Measurements from ENCODE around the gene NCF2. TPM values are rescaled to one million over a fixed set of nuclear protein-coding genes. Genes with fewer than 3 reads are reported as not detected.

The NCF2 gene
- total RNA-seq, 1 experiment from 2014 or later, result 65.5 TPM

GRCh38 chr1:183553331-183553730 lies 36.9 kb downstream of the NCF2 start:
- H3F3A ChIP-seq (ENCODE audit: insufficient read depth, low read depth), result peaks cover 51% of the 10 kb centered on the region
- H3K27ac ChIP-seq, result no peak overlapping the region
- TF ChIP-seq CTCF (conservative IDR thresholded peaks at IDR 0.05), result no peak
- TF ChIP-seq EZH2 (IDR thresholded peaks at IDR 0.05; ENCODE audit: low read depth), result no peak
- H3K4me2 ChIP-seq, result no peak overlapping the region
- no peak overlapping the region for H3K4me3 ChIP-seq
- no peak overlapping the region for H2AFZ ChIP-seq
- ChIA-PET POLR2A (ENCODE audit: unreplicated experiment) (no interaction called here), CTCF (no interaction called here)
- no peaks in the 10 kb centered on the region for H3K27me3 ChIP-seq (ENCODE audit: insufficient read depth, low read depth)
- H3K9me2 ChIP-seq (ENCODE audit: insufficient read depth), result no peaks in the 10 kb centered on the region
- TSS peak; percentile 12 for BruUV-seq (replicated peaks)
- no peaks in the 10 kb centered on the region for H4K20me1 ChIP-seq (ENCODE audit: insufficient read depth)
- H3K79me2 ChIP-seq (ENCODE audit: low read depth), result no peaks in the 10 kb centered on the region
- H3K36me3 ChIP-seq (ENCODE audit: low read depth), result peaks cover 56% of the 10 kb centered on the region
- H3K4me1 ChIP-seq (replicated peaks; ENCODE audit: insufficient read depth), result no peaks in the 10 kb centered on the region
- no peak for DNase-seq
- intact Hi-C loops (cut with micrococcal nuclease; ENCODE audit: unreplicated experiment), result loop anchor here (2.0 to 10.0 kb wide), 2 partner anchors 69 to 589 kb away; no protein-coding TSS in a partner anchor
- no peaks in the 10 kb centered on the region for H3K9me3 ChIP-seq (ENCODE audit: insufficient read depth, low read depth)

GRCh38 chr1:183552891-183553290 lies 37.4 kb downstream of the NCF2 start:
- no TSS peak for BruUV-seq (replicated peaks)
- Histone ChIP-seq H3F3A (ENCODE audit: insufficient read depth, low read depth) (peaks cover 53% of the 10 kb centered on the region), H4K20me1 (ENCODE audit: insufficient read depth) (no peaks in the 10 kb centered on the region), H3K4me3 (no peak overlapping the region), H3K9me2 (ENCODE audit: insufficient read depth) (no peaks in the 10 kb centered on the region), H3K4me2 (no peak overlapping the region), H3K36me3 (ENCODE audit: low read depth) (peaks cover 55% of the 10 kb centered on the region), H3K9me3 (ENCODE audit: insufficient read depth, low read depth) (no peaks in the 10 kb centered on the region), H3K4me1 (replicated peaks; ENCODE audit: insufficient read depth) (no peaks in the 10 kb centered on the region), H2AFZ (no peak overlapping the region), H3K79me2 (ENCODE audit: low read depth) (no peaks in the 10 kb centered on the region), H3K27me3 (ENCODE audit: insufficient read depth, low read depth) (no peaks in the 10 kb centered on the region), H3K27ac (no peak overlapping the region)
- intact Hi-C loops (cut with micrococcal nuclease; ENCODE audit: unreplicated experiment), result loop anchor here (2.0 to 10.0 kb wide), 2 partner anchors 70 to 588 kb away; no protein-coding TSS in a partner anchor
- POLR2A ChIA-PET (ENCODE audit: unreplicated experiment), result no interaction called here
- CTCF ChIA-PET, result no interaction called here
- no peak for DNase-seq
- no peak for TF ChIP-seq EZH2 (IDR thresholded peaks at IDR 0.05; ENCODE audit: low read depth)
- no peak for TF ChIP-seq CTCF (conservative IDR thresholded peaks at IDR 0.05)

GRCh38 chr1:183552441-183552840 lies 37.8 kb downstream of the NCF2 start:
- BruUV-seq (replicated peaks), result no TSS peak
- Histone ChIP-seq H3F3A (ENCODE audit: insufficient read depth, low read depth) (peaks cover 55% of the 10 kb centered on the region), H3K79me2 (ENCODE audit: low read depth) (no peaks in the 10 kb centered on the region), H3K4me3 (no peak overlapping the region), H3K4me1 (replicated peaks; ENCODE audit: insufficient read depth) (no peaks in the 10 kb centered on the region), H2AFZ (no peak overlapping the region), H3K4me2 (no peak overlapping the region), H3K27ac (no peak overlapping the region), H3K9me2 (ENCODE audit: insufficient read depth) (no peaks in the 10 kb centered on the region), H4K20me1 (ENCODE audit: insufficient read depth) (no peaks in the 10 kb centered on the region), H3K27me3 (ENCODE audit: insufficient read depth, low read depth) (no peaks in the 10 kb centered on the region), H3K9me3 (ENCODE audit: insufficient read depth, low read depth) (no peaks in the 10 kb centered on the region), H3K36me3 (ENCODE audit: low read depth) (peaks cover 57% of the 10 kb centered on the region)
- TF ChIP-seq EZH2 (IDR thresholded peaks at IDR 0.05; ENCODE audit: low read depth), result no peak
- no peak for TF ChIP-seq CTCF (conservative IDR thresholded peaks at IDR 0.05)
- ChIA-PET POLR2A (ENCODE audit: unreplicated experiment) (no interaction called here), CTCF (no interaction called here)
- DNase-seq, result no peak
- intact Hi-C loops (cut with micrococcal nuclease; ENCODE audit: unreplicated experiment), result loop anchor here (2.0 to 10.0 kb wide), 2 partner anchors 70 to 588 kb away; no protein-coding TSS in a partner anchor
